Urothelium cell line (cell line): Measurements from ENCODE around the gene ACBD4.

Experiments used
- DNase-seq: peaks from one replicate; pipeline ENCODE4 v3.0.0; 2011; ENCODE audit warnings: low spot score, mixed read lengths
- FAIRE-seq: peaks from 2 replicates; lab custom pipeline; 2011; peaks lifted over from hg19 to GRCh38; lab: Jason Lieb, UNC

The ACBD4 gene

DNA sequence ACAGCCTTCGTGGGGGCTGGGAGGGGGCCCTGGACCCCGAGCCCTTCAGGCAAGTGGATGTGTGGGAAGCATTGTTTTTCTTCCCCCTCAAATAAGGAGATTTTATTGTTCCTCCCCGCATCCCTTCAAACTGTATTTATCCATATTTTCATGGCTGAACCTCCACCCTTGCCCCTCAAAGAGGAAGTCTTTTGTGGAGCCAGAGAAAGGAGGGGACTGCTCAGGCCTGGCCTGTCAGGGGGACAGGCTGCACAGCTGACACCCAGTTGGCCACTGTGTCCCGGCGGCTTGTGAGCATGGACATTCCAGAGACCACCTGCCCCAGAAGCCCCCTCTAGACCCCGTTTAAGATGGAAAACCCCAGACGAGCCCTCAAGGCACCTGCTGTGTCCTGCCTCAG, 42.1 kb downstream of the ACBD4 start:
- DNase-seq = no peak
- FAIRE-seq = no peak

DNA sequence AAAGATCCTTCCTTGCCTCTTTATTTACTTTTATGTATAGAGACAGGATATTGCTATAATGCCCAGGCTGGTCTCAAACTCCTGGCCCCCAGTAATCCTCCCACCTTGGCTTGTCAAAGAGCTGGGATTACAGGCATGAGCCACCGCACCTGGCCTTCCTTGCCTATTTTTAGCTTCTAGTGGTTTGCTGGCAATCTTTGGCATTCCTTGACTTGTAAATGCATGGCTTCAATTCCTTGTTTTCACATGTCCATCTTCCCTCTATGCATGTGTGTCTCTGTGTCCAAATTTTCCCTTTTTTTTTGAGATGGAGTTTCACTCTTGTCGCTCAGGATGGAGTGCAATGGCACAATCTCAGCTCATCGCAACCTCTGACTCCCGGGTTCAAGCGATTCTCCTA, 48.7 kb downstream of the ACBD4 start:
- DNase-seq = no peak
- no peak for FAIRE-seq

DNA sequence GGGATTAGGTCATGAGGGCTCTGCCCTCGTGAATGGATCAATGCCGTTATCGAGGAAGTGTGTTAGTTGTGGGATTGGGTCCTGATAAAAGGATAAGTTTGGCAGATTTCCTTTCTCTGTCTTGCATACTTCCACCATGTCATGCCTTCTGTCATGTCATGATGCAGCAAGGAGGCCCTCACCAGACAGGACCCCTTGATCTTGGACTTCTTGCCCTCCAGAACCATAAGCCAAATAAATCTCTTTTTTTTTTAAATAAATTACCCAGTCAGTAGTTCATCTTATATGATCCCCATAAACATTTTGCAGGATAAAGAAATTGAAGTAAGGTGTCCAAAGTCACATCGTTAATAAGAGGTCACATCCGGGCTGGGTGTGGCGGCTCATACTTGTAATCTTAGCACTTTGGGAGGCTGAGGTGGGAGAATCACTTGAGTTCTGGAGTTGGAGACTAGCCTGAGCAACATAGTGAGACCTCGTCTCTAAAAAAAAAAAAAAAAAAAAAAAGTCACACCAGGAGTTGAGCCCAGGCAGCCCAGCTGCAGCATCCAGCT, 51.4 kb downstream of the ACBD4 start:
- FAIRE-seq (no peak), DNase-seq (no peak)

DNA sequence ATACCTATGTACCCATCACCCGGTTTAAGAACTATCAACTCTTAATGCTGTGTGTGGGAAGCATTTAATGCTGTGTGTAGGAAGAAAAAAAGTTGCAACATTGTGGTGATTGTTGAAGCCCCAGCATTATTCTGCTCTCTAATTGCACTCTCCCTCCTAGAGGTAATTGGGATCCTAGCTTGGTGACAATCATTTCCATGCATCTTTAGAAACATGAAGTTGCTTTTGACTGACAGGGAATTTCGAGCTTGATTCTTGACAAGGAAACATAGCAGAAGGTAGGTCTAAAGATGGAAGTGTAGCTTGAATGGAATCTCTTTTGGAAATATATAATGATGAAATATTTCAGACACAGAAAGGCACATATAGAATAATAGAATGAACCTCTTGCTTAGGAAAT, 53.5 kb downstream of the ACBD4 start:
- DNase-seq (no peak), FAIRE-seq (no peak)

DNA sequence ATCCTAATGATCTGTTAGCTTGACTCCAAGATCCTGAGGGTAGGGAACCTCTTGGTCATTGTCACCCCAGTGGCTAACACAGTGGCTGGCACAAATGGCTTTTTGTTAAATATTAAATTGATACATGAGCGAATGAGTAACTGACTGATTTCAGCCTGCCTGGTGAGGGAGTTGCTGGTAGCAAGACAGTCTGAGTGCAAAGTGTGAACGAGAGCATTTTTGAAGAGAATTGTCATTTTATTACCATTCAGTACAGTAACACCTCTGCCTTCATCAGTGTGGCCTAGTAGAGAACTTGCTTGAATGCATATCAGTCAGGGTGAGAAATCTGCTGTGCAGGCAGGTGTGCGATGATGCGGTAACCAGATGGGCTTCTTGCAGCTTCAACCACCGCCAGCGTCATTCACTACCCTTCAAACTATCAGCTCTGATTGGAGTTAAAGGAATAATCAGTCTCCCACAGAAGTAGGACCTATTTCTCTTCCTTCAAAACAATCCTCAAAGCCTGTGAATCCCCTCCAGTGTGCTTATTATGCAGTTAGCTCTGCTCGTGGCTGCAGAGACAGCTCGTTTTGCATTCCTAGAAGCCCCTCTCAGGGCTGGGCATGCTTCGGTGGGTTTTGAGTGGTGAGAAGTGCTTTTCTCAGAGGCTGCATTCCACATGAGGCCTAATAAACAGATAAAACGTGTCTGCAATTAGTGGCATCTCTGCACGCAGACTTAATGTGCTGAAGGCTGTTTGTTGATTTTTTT, 55.2 kb downstream of the ACBD4 start:
- no peak for FAIRE-seq
- no peak for DNase-seq
